Measurements from ENCODE around the gene PIK3R6. TPM values are rescaled to one million over a fixed set of nuclear protein-coding genes. Genes with fewer than 3 reads are reported as not detected.
A peak's percentile ranks its signal among the peaks of the same experiment; 100 is the strongest.

PIK3R6 gene, protein sequence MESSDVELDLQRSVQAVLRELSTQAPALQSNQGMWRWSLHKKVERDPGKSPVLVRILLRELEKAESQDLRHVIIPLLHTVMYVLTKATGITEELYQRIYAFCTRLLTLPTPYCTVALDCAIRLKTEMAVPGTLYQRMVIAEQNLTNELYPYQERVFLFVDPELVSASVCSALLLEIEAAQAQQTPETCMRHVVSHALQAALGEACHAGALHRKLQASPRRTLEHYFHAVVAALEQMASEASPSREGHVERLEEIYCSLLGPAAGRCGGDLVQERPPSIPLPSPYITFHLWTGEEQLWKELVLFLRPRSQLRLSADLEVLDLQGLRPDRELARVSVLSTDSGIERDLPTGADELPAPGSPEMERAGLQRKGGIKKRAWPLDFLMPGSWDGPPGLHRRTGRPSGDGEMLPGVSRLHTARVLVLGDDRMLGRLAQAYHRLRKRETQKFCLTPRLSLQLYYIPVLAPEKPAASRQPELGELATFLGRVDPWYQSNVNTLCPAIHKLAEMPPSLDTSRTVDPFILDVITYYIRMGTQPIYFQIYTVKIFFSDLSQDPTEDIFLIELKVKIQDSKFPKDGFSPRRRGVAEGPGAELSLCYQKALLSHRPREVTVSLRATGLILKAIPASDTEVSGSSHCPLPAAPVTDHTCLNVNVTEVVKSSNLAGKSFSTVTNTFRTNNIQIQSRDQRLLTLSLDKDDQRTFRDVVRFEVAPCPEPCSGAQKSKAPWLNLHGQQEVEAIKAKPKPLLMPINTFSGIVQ
- total RNA-seq: under 1 TPM; 0.67 to 0.83 TPM
- 0.23 to 2.0 reads per million in 2 donors for total RNA-seq

GRCh38 chr17:8867361-8867981 lies at the start of gene PIK3R6:
Gene PIK3R6, minus strand, starts transcription at chr17:8867674. Its CDS starts 17,880 bp downstream, at chr17:8849794.
- no peaks in the 10 kb centered on the region for H3K27me3 Mint-ChIP-seq
- ATAC-seq: peak; percentile 75
- no peak for DNase-seq
- peak within 1 kb of the TSS; percentile 88 for H3K27ac Mint-ChIP-seq
- H3K36me3 Mint-ChIP-seq (ENCODE audit: low read depth): no peaks in the 10 kb centered on the region
- peaks cover 24% of the 10 kb centered on the region for H3K4me1 Mint-ChIP-seq
- peak within 1 kb of the TSS; percentile 86 for H3K4me3 Mint-ChIP-seq
- H3K9me3 ChIP-seq (ENCODE audit: control insufficient read depth, low read length, poor library complexity, severe bottlenecking): no peaks in the 10 kb centered on the region

DNA sequence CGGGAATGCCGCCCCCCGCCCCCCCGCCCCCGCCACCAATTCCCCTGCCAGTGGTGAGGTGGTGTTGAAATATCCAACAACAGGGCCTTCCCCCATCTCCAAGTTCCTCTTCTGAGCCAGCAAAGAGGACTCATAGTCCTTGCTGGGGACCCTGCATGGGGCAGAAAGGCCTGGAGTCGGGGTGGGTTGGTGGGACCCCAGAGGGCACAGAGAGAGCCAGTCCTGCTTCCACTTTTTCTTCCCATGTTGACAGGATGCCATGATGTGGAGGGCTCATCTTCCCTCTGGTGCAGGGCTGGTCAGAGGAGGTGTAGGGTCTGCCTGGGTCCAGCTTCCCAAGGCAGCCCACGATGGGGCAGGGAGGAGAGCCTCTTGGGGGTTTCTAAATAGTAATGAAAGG lies 49.0 kb upstream of the PIK3R6 start:
- peaks cover 23% of the 10 kb centered on the region for H3K4me1 Mint-ChIP-seq

GRCh38 chr17:8914554-8914953 lies 47.1 kb upstream of the PIK3R6 start:
- DNase-seq (no peak), ATAC-seq (no peak)
- no peaks in the 10 kb centered on the region for H3K9me3 ChIP-seq (ENCODE audit: control insufficient read depth, low read length, poor library complexity, severe bottlenecking)
- H3K27ac Mint-ChIP-seq: peak overlapping the region; percentile 59
- no peaks in the 10 kb centered on the region for H3K27me3 Mint-ChIP-seq
- no peak overlapping the region for H3K4me3 Mint-ChIP-seq
- H3K36me3 Mint-ChIP-seq (ENCODE audit: low read depth): peaks cover 12% of the 10 kb centered on the region
- peaks cover 32% of the 10 kb centered on the region for H3K4me1 Mint-ChIP-seq

More for the DNA sequence above, 49.0 kb upstream of the PIK3R6 start:
- Mint-ChIP-seq H3K27ac (peak overlapping the region; percentile 59), H3K36me3 (ENCODE audit: low read depth) (peaks cover 11% of the 10 kb centered on the region), H3K27me3 (no peaks in the 10 kb centered on the region), H3K4me3 (no peak overlapping the region)
- ATAC-seq (peak; percentile 29), DNase-seq (no peak)
- H3K9me3 ChIP-seq (ENCODE audit: control insufficient read depth, low read length, poor library complexity, severe bottlenecking): no peaks in the 10 kb centered on the region

- Mint-ChIP-seq H3K27me3 (no peaks in the 10 kb centered on the region), H3K4me1 (peaks cover 32% of the 10 kb centered on the region), H3K36me3 (ENCODE audit: low read depth) (peaks cover 12% of the 10 kb centered on the region), H3K27ac (peak overlapping the region; percentile 59), H3K4me3 (no peak overlapping the region)
- no peak for ATAC-seq
- DNase-seq: no peak
- no peaks in the 10 kb centered on the region for H3K9me3 ChIP-seq (ENCODE audit: control insufficient read depth, low read length, poor library complexity, severe bottlenecking)
Measured at GRCh38 chr17:8913879-8914278, 46.4 kb upstream of the PIK3R6 start.

- Mint-ChIP-seq H3K27me3 (no peaks in the 10 kb centered on the region), H3K4me1 (peaks cover 38% of the 10 kb centered on the region), H3K36me3 (ENCODE audit: low read depth) (peaks cover 13% of the 10 kb centered on the region), H3K4me3 (no peak overlapping the region), H3K27ac (peak overlapping the region; percentile 86)
- ATAC-seq (no peak), DNase-seq (no peak)
- no peaks in the 10 kb centered on the region for H3K9me3 ChIP-seq (ENCODE audit: control insufficient read depth, low read length, poor library complexity, severe bottlenecking)
Measured at GRCh38 chr17:8913091-8913490, 45.6 kb upstream of the PIK3R6 start.

- peaks cover 15% of the 10 kb centered on the region for H3K36me3 Mint-ChIP-seq (ENCODE audit: low read depth)
- ATAC-seq (no peak), DNase-seq (no peak)
- peak overlapping the region; percentile 86 for H3K27ac Mint-ChIP-seq
- peaks cover 38% of the 10 kb centered on the region for H3K4me1 Mint-ChIP-seq
- no peaks in the 10 kb centered on the region for H3K27me3 Mint-ChIP-seq
- no peaks in the 10 kb centered on the region for H3K9me3 ChIP-seq (ENCODE audit: control insufficient read depth, low read length, poor library complexity, severe bottlenecking)
- no peak overlapping the region for H3K4me3 Mint-ChIP-seq
Measured at GRCh38 chr17:8912084-8912981, 44.9 kb upstream of the PIK3R6 start.

GRCh38 chr17:8910969-8911604 lies 43.6 kb upstream of the PIK3R6 start:
- no peaks in the 10 kb centered on the region for H3K9me3 ChIP-seq (ENCODE audit: control insufficient read depth, low read length, poor library complexity, severe bottlenecking)
- DNase-seq (no peak), ATAC-seq (no peak)
- Mint-ChIP-seq H3K27me3 (no peaks in the 10 kb centered on the region), H3K4me3 (peak overlapping the region; percentile 64), H3K4me1 (peaks cover 30% of the 10 kb centered on the region), H3K27ac (peak overlapping the region; percentile 90), H3K36me3 (ENCODE audit: low read depth) (peaks cover 12% of the 10 kb centered on the region)

GRCh38 chr17:8909586-8910270 lies 42.3 kb upstream of the PIK3R6 start:
- peak overlapping the region; percentile 21 for H3K27ac Mint-ChIP-seq

GRCh38 chr17:8905331-8905730 lies 37.9 kb upstream of the PIK3R6 start:
- ATAC-seq (peak; percentile 23), DNase-seq (no peak)
- H3K27me3 Mint-ChIP-seq: no peaks in the 10 kb centered on the region
- no peaks in the 10 kb centered on the region for H3K9me3 ChIP-seq (ENCODE audit: control insufficient read depth, low read length, poor library complexity, severe bottlenecking)
- H3K36me3 Mint-ChIP-seq (ENCODE audit: low read depth): peaks cover 14% of the 10 kb centered on the region
- peaks cover 29% of the 10 kb centered on the region for H3K4me1 Mint-ChIP-seq
- peak overlapping the region; percentile 86 for H3K27ac Mint-ChIP-seq
- no peak overlapping the region for H3K4me3 Mint-ChIP-seq

More at GRCh38 chr17:8909586-8910270, 42.3 kb upstream of the PIK3R6 start:
- ATAC-seq (no peak), DNase-seq (no peak)
- Mint-ChIP-seq H3K36me3 (ENCODE audit: low read depth) (peaks cover 14% of the 10 kb centered on the region), H3K27me3 (no peaks in the 10 kb centered on the region), H3K4me1 (peaks cover 32% of the 10 kb centered on the region), H3K4me3 (no peak overlapping the region)
- H3K9me3 ChIP-seq (ENCODE audit: control insufficient read depth, low read length, poor library complexity, severe bottlenecking): no peaks in the 10 kb centered on the region

DNA sequence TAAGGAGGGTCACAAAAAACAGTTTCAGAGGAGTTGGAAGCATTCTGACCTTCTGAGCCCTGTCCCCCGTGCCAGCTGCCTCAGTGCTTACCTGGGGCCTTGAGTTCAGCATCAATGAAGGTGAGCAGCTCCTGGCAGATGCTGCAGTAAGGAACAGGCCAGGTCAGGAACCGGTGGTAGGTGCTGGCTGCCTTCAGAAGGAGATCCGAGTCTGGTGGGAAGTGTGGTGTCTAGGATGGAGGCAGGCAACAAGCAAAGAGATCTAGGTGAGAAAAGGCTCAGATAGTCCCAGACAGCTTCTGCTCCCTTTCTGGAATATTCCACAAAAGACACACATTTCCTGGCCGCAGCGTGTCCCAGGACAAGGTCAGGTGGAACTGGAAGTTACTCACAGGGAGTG lies 37.2 kb upstream of the PIK3R6 start:
- Mint-ChIP-seq H3K27me3 (no peaks in the 10 kb centered on the region), H3K4me1 (peaks cover 29% of the 10 kb centered on the region), H3K36me3 (ENCODE audit: low read depth) (peaks cover 14% of the 10 kb centered on the region), H3K4me3 (no peak overlapping the region), H3K27ac (peak overlapping the region; percentile 86)
- no peak for ATAC-seq
- H3K9me3 ChIP-seq (ENCODE audit: control insufficient read depth, low read length, poor library complexity, severe bottlenecking): no peaks in the 10 kb centered on the region
- no peak for DNase-seq

DNA sequence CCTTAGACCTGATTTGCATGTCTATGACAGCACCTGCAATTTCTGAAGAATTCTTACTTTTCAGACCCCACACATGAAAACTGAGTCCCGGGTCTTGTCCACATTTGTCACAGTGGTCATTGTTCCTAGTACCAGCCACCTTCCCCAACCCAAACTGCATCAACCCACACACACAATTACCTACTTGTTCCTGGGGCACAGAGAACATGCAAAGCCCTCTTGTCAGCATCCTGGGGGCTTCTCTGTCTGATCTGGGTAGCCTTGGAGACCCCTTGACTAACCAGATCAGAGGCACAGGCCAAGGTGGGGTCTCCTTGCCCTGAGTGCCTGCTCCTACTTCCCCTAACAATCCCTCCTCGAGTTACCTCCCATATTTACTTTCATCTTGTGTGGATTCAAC lies 36.7 kb upstream of the PIK3R6 start:
- H3K4me3 Mint-ChIP-seq: no peak overlapping the region
- ATAC-seq: no peak
- no peaks in the 10 kb centered on the region for H3K9me3 ChIP-seq (ENCODE audit: control insufficient read depth, low read length, poor library complexity, severe bottlenecking)
- H3K4me1 Mint-ChIP-seq: peaks cover 29% of the 10 kb centered on the region
- DNase-seq: no peak
- H3K27ac Mint-ChIP-seq: peak overlapping the region; percentile 86
- H3K36me3 Mint-ChIP-seq (ENCODE audit: low read depth): peaks cover 14% of the 10 kb centered on the region
- H3K27me3 Mint-ChIP-seq: no peaks in the 10 kb centered on the region
